HG02870 (cell line): ENCODE measurements around the gene PRUNE2.
A peak's percentile ranks its signal among the peaks of the same experiment; 100 is the strongest.

Experiments
- ATAC-seq: cut with Tn5 transposase; IDR thresholded peaks from one replicate; pipeline ENCODE4 v1.9.1; 2021; ENCODE audit warnings: mild to moderate bottlenecking, moderate library complexity; ENCODE audit not compliant: unreplicated experiment

PRUNE2 gene

GRCh38 chr9:76904661-76905457 lies 1.1 kb downstream of the PRUNE2 start:
- no peak for ATAC-seq

DNA sequence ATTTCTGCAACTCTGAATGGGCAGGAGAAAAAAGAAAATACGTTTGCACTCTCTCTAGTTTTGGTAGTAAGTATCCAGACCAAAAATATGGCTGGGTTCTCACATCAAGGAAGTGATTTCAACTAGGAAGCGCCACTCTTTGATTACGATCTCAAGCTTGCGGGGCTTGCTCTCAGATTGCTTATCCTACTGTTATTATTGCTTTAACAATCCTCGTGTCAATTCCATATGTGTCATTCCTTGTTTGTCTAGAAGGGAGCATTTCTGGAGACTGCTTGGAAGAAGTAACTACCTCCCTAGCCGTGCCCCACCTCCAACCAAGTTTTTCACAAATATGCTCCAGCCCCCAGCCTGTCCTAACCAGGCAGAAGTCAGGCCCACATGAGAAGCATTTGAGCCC lies 3.5 kb downstream of the PRUNE2 start:
- ATAC-seq = no peak

- ATAC-seq = no peak
These were observed 4.1 kb downstream of the PRUNE2 start for GRCh38 chr9:76901801-76902200.

DNA sequence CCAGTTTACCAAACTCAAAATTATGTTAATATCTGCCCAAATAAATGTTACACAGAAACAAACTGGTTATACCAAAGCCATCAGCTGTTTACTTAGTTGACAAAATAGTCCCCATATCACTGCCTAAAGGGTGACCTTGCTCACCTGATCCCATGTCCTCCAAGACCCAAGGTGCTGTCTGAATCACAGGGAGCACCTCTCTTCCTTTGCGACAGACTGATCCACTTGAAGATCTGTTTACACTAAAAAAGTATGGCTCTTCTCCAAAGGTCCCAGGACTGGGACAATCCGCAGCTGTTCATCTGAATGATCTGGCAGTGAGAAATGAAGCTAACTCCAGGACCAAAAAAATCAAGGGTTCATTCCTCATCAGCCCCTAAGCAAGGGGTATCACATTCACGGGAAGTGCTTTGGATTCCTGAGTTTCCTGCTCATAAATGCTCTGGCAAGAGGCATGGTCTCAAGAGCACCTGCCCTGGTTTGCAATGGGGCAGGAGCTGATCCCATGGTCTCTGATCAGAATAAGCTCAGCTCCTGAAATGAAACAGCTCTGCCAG lies 5.0 kb downstream of the PRUNE2 start:
- ATAC-seq = no peak

GRCh38 chr9:76898786-76899185 lies 7.1 kb downstream of the PRUNE2 start:
- ATAC-seq = no peak

- no peak for ATAC-seq
These were observed 7.9 kb downstream of the PRUNE2 start for GRCh38 chr9:76897804-76898525.

DNA sequence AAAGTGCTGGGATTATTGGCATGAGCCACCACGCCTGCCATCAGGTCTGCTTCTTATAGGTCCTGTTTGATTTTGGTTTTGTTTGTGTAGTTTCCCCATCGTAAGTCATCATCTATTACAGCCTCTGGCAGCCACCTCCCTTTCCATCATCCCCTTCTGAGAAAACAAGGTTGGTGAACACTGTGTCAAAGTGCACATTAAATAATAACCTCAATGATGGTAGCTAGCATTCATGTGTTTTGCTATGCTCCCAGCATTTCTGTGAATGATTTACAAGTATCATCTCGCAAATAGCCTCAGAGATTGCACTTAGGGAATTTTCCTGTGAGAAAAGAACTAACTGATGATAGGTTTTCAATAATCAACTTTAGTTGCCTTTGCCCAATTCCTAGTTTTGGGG lies 9.9 kb downstream of the PRUNE2 start:
- ATAC-seq = no peak

DNA sequence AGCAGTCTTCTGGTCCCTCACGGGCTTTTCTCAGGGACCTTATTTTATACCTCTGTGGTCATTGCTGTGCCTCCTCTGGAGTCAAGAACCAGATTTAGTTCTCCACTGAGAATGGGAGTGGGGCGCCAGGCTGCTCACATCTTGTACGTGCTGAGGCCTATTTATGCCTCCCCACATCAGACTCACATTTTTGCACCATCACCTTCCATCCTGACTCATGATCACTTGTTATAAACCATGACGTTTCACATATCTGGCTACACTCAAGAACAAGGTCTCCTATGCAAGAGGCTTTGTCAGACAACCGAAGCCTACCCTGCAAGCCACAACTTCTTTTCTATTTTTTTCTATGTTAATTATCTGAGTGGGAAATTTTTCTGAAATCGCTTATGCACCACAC lies 10.7 kb downstream of the PRUNE2 start:
- ATAC-seq = no peak

DNA sequence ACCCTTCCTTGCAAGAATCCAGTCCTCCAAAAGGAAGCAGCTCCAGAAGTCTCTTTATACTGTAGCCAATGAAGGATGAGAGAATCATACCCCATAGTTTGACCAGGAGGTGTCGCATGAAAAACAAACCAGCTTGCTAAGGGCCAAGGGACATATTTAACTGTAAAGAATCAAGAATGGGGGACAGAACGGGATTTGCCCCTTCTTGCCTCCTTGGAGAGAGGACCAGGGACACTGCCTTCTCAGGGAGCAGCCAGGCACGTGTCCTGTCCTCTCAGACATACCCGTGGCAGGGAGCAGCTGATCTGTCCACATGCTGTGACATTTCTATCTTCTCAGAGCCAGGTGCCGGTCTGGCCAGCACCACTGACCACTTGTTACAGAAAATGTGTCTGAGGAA lies 11.7 kb downstream of the PRUNE2 start:
- no peak for ATAC-seq

DNA sequence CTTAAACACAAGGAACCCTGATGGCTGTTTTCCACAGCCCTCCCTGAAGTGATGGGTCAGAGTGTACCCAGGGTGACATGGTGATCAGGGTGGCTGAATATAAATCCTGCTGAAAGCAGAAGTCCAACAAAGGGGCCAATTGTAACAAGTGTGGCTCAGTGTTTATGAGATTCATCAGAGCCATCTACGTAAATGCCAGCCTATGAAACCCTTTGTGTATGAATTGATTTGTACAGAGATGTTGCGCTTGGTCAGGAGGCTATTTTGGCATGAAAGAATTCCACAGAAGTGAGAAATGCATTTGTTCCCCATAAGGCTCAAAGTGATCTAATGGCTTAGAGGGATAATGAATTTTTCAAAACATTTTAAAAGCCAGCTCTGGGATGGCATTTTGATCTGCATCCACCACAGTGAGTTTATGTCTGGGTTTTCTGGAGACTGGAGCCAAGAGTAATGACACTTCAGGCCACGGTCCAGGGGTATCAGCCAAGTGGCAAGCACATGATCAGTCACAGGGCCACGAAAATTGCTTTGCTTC lies 12.4 kb downstream of the PRUNE2 start:
- no peak for ATAC-seq

DNA sequence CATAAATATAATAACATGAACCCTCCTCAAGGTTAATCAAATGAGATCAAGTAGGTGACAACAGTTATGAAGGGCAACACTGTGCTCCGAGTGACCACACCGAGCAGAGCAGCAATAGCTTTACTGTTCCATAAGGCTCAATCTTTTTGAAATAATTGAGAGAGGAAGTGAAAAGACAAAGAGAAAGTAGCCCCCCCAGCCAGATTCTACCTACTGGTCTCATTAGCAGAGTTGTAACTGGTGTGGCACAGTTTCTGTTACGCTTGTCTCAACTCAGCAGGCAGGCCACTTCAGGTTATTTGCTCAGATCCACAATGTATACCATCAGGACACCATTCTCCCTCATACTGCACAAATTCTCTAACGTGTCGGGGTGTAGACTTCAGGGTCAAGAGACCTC lies 14.0 kb downstream of the PRUNE2 start:
- ATAC-seq = peak; percentile 48

- no peak for ATAC-seq
These were observed 14.6 kb downstream of the PRUNE2 start for GRCh38 chr9:76891279-76891678.

GRCh38 chr9:76887951-76888350 lies 18.0 kb downstream of the PRUNE2 start:
- ATAC-seq = no peak

DNA sequence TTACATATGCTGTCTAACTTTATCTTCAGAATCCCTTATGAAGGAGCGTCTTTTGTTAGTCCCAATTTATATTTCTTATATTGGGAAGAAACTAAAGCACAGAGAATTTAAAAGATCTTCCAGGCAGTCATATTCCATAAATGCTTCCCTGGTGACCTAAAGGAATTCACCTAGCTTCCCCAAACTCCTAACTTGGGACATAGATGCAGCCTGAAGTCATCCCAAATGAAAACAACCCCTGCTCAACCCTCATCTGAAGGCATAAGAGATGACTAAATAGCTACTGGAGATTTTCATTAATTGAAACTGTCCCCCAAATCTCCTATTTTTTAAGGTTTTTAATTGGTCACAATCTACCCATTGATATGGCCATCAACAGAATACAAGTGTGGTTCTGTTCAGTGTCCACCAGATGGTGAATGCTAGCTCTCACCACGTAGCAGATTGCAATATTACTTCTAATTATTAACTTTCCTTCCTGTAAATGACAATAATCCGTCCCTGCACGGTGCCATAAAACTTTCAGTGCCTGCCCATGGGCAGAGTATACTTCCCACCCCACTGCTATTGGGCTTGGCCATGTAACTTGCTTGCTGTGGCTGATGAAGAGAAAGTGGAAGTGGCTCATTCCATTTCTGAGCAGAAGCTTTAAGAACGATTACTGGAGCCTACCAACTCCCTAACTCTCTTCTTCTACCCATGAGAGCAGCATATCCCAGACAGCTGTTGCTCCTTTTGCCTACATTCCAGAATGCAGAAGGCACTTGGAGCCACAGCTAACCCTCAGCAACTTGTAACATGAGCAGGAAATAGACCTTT lies 18.7 kb downstream of the PRUNE2 start:
- no peak for ATAC-seq

GRCh38 chr9:76886318-76886717 lies 19.6 kb downstream of the PRUNE2 start:
- no peak for ATAC-seq

DNA sequence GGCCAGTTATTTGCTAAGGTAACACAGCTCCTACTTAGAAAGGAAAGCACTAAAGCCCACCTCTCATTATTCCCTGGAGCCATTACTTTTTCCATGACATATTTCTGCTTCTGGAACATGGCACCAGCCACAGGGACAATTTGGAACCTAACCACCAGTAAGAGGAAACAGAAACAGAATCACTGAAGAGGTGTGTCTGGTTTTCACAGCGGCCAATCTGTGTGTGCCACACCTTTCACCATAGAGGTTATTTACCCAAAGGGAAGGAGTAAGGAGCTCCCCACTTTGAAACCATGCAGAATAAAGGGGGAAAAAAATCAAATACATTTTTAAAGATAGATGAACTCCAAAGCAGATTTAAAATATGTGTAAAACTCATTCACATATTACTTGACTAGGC lies 21.1 kb downstream of the PRUNE2 start:
- no peak for ATAC-seq

DNA sequence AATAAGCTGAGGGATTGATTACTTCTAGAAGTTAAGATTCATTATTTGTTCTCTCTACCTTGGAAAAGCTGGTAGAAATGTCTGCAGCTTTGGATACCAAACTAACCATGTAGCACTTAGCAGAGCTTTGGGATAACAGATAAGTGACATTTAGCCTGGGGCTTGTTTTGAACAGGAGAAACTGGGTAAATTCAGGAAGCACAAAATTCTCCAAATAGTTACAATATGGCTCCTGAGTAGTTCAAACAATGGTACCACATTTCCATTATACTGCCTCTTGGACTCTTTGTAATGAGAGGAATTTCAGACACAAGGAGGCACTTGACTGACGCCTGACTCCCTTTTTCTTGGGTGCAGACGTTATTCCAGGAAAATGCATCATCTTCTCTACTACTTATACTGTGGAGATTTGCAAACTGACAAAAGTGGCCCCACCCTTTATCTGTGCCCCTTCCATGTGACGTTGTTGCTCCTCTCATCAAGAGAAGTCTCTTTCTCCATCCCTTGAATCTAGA lies 22.5 kb downstream of the PRUNE2 start:
- ATAC-seq = no peak

- peak; percentile 79 for ATAC-seq
These were observed 23.2 kb downstream of the PRUNE2 start for GRCh38 chr9:76882686-76883085.

- no peak for ATAC-seq
These were observed 25.7 kb downstream of the PRUNE2 start for GRCh38 chr9:76880210-76880609.

- ATAC-seq = no peak
These were observed 27.0 kb downstream of the PRUNE2 start for GRCh38 chr9:76878933-76879332.

DNA sequence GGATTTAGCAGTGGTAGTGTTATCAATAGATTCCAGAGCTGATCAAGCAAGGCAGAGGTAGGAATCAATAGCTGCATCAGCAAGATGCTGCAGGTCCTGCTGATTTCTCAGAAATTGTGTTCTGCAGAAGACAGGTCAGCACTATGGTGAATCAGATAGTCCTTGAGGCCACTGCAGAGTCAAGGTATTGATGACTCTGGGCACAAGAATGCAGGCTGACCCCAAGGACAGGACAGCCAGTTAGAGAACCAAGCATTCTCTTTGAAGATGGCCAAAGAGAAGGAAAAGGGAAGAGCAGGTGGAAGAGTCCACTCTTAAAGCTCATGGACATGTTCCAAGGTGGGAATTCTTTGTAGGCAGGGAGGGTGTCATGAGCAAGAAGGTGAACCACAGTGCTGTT lies 28.0 kb downstream of the PRUNE2 start:
- ATAC-seq = no peak
